GM06990 (cell line): Measurements from ENCODE around the gene DUSP6.

Experiments used
- DNase-seq: peaks from one replicate; pipeline ENCODE4 v3.0.0-alpha.2; 2011; ENCODE audit not compliant: insufficient read length; ENCODE audit errors: extremely low read depth
- H3K27me3 ChIP-seq: replicated peaks from 2 replicates; pipeline ENCODE4 v1.6.0; 2011; ENCODE audit warnings: low read length; ENCODE audit not compliant: control insufficient read depth, insufficient read depth
- H3K36me3 ChIP-seq: 2 replicates; pipeline ENCODE4 v1.5.1; 2011; ENCODE audit warnings: low read length; ENCODE audit not compliant: control insufficient read depth, insufficient read depth
- H3K4me3 ChIP-seq: replicated peaks from 2 replicates; pipeline ENCODE4 v1.5.1; 2011; ENCODE audit warnings: low read depth, mild to moderate bottlenecking, control low read depth, low read length
- CTCF ChIP-seq: IDR thresholded peaks from 2 replicates; pipeline ENCODE4 v1.5.1; 2011; ENCODE audit warnings: low read length, control low read depth, mild to moderate bottlenecking, inconsistent platforms; ENCODE audit not compliant: insufficient read depth, poor library complexity, severe bottlenecking

The DUSP6 gene

GRCh38 chr12:89314060-89314761 lies 38.1 kb downstream of the DUSP6 start:
- H3K36me3 ChIP-seq: no peaks in the 10 kb centered on the region
- H3K4me3 ChIP-seq: no peak overlapping the region
- DNase-seq: no peak
- TF ChIP-seq CTCF: no peak
- H3K27me3 ChIP-seq: no peaks in the 10 kb centered on the region

GRCh38 chr12:89311703-89312293 lies 40.5 kb downstream of the DUSP6 start:
- no peak overlapping the region for H3K4me3 ChIP-seq
- no peak for DNase-seq
- TF ChIP-seq CTCF: no peak
- H3K27me3 ChIP-seq: no peaks in the 10 kb centered on the region
- no peaks in the 10 kb centered on the region for H3K36me3 ChIP-seq

- TF ChIP-seq CTCF: no peak
- Histone ChIP-seq H3K4me3 (no peak overlapping the region), H3K27me3 (no peaks in the 10 kb centered on the region), H3K36me3 (no peaks in the 10 kb centered on the region)
- no peak for DNase-seq
These were observed 42.5 kb downstream of the DUSP6 start for GRCh38 chr12:89309815-89310214.

GRCh38 chr12:89309440-89309802 lies 42.9 kb downstream of the DUSP6 start:
- no peaks in the 10 kb centered on the region for H3K27me3 ChIP-seq
- DNase-seq: no peak
- no peak for TF ChIP-seq CTCF
- H3K36me3 ChIP-seq: no peaks in the 10 kb centered on the region
- no peak overlapping the region for H3K4me3 ChIP-seq

GRCh38 chr12:89307474-89308253 lies 44.6 kb downstream of the DUSP6 start:
- TF ChIP-seq CTCF: no peak
- Histone ChIP-seq H3K4me3 (no peak overlapping the region), H3K27me3 (no peaks in the 10 kb centered on the region), H3K36me3 (no peaks in the 10 kb centered on the region)
- no peak for DNase-seq
